OCI-LY1 (cell line): ENCODE results near the gene RRAD.

Source experiments
- CTCF ChIP-seq: fragments of 200-600 bp; sonication (generic), shearing (Covaris generic); IDR thresholded peaks from 2 replicates; pipeline ENCODE4 v1.5.1; 2017; ENCODE audit warnings: mild to moderate bottlenecking, antibody characterized with exemption, low read length, moderate library complexity, mixed read lengths
- EZH2 ChIP-seq: fragments of 200-600 bp; sonication (generic), shearing (Covaris generic); IDR thresholded peaks from 2 replicates; pipeline ENCODE4 v1.8.0; 2017; ENCODE audit warnings: borderline replicate concordance, mixed run types, mild to moderate bottlenecking, antibody characterized with exemption, low read length, moderate library complexity, mixed read lengths

- no peak for TF ChIP-seq CTCF
- TF ChIP-seq EZH2: no peak
Observed at GRCh38 chr16:66901626-66902025, 23.7 kb downstream of the RRAD start.
